Choroid plexus epithelial cell (primary cell): ENCODE results near the gene SFXN2.
A peak's percentile ranks its signal among the peaks of the same experiment; 100 is the strongest.
"Not testable (repeated sequence)": the region's sequence is repeated elsewhere in the genome, so short reads cannot be mapped to it uniquely, and the experiment has no call there.

Source experiments
- DNase-seq: peaks from one replicate; pipeline ENCODE4 v3.0.0-alpha.2; 2010; ENCODE audit warnings: low read depth
- H3K4me3 ChIP-seq: 2 replicates; pipeline ENCODE4 v1.5.1; 2011; ENCODE audit warnings: low read depth, mild to moderate bottlenecking, control low read depth, low read length, moderate library complexity
- CTCF ChIP-seq: conservative IDR thresholded peaks from 2 replicates; pipeline ENCODE4 v1.5.1; 2011; ENCODE audit warnings: low read depth, mild to moderate bottlenecking, control low read depth, inconsistent platforms, low read length, moderate library complexity

The SFXN2 gene

GRCh38 chr10:102714621-102715455 is at the start of gene SFXN2:
TSS of gene SFXN2 (plus strand) at chr10:102714636. CDS start at chr10:102726637, 12,001 bp downstream.
- DNase-seq: no peak
- peak within 1 kb of the TSS; percentile 93 for H3K4me3 ChIP-seq
- no peak for TF ChIP-seq CTCF

- TF ChIP-seq CTCF: no peak
- no peak overlapping the region for H3K4me3 ChIP-seq
- no peak for DNase-seq
Observed at GRCh38 chr10:102665904-102666509, 48.4 kb upstream of the SFXN2 start.

- not testable (repeated sequence) for H3K4me3 ChIP-seq, DNase-seq
Observed at GRCh38 chr10:102667411-102667810, 47.0 kb upstream of the SFXN2 start.

- H3K4me3 ChIP-seq: no peak overlapping the region
- no peak for DNase-seq
- TF ChIP-seq CTCF: no peak
Observed at GRCh38 chr10:102668326-102669107, 45.9 kb upstream of the SFXN2 start.

- no peak for TF ChIP-seq CTCF
- H3K4me3 ChIP-seq: no peak overlapping the region
- DNase-seq: no peak
Observed at GRCh38 chr10:102669206-102670064, 45.0 kb upstream of the SFXN2 start.

- TF ChIP-seq CTCF: no peak
- H3K4me3 ChIP-seq: no peak overlapping the region
- DNase-seq: no peak
Observed at GRCh38 chr10:102670065-102670670, 44.3 kb upstream of the SFXN2 start.
